Measurements from ENCODE around the gene NFIA. TPM values are rescaled to one million over a fixed set of nuclear protein-coding genes. Genes with fewer than 3 reads are reported as not detected.

NFIA gene
- total RNA-seq, 1 experiment from 2014 or later, result 12.7 TPM

DNA sequence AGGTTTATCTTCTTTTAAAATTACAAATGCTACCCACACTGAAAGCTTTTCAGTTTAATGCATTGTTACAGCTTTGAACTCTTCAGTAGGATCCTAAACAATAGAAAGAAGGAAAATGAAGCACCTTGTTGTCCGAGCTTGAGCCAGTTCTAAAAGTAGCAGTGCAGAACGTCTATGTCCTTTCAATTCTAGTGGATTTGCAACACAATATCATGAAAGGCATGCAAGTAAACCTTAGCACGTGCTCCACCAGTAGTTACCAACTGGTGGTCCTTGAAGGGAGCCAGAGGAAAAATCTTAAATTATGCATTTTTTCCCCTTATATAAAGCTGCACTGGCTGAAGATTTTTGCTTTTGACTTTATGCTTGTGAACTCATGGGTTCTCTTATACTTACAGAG, 208.2 kb downstream of the NFIA start:
- TF ChIP-seq, protein P1, sequence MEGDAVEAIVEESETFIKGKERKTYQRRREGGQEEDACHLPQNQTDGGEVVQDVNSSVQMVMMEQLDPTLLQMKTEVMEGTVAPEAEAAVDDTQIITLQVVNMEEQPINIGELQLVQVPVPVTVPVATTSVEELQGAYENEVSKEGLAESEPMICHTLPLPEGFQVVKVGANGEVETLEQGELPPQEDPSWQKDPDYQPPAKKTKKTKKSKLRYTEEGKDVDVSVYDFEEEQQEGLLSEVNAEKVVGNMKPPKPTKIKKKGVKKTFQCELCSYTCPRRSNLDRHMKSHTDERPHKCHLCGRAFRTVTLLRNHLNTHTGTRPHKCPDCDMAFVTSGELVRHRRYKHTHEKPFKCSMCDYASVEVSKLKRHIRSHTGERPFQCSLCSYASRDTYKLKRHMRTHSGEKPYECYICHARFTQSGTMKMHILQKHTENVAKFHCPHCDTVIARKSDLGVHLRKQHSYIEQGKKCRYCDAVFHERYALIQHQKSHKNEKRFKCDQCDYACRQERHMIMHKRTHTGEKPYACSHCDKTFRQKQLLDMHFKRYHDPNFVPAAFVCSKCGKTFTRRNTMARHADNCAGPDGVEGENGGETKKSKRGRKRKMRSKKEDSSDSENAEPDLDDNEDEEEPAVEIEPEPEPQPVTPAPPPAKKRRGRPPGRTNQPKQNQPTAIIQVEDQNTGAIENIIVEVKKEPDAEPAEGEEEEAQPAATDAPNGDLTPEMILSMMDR (conservative IDR thresholded peaks at IDR 0.05; ENCODE audit: low read depth, low read length), result no peak
- TF ChIP-seq EZH2phosphoT487 (IDR thresholded peaks at IDR 0.05; ENCODE audit: borderline replicate concordance, low read length), result no peak
- TF ChIP-seq EZH2 (IDR thresholded peaks at IDR 0.05; ENCODE audit: low read length, unreplicated experiment), result no peak
- no peaks in the 10 kb centered on the region for H3K9me3 ChIP-seq (ENCODE audit: low read length)
- no peak overlapping the region for H3K4me3 ChIP-seq (ENCODE audit: low read length)
- H3F3A ChIP-seq (ENCODE audit: low read length, unreplicated experiment), result no peaks in the 10 kb centered on the region
- no peaks in the 10 kb centered on the region for H3K27me3 ChIP-seq (ENCODE audit: low read length)
- no peaks in the 10 kb centered on the region for H3K36me3 ChIP-seq (ENCODE audit: low read depth, low read length)
- peaks cover 54% of the 10 kb centered on the region for H3K4me1 ChIP-seq (ENCODE audit: insufficient read depth, low read length)
- no peak for ATAC-seq
- intact Hi-C loops (cut with micrococcal nuclease), result no loop called here
- CTCF ChIA-PET, result no interaction called here
- no peaks in the 10 kb centered on the region for H4K20me1 ChIP-seq (ENCODE audit: low read length)
- no peak overlapping the region for H3K4me2 ChIP-seq (ENCODE audit: low read length)
- H3K9ac ChIP-seq (ENCODE audit: low read length), result no peak overlapping the region
- H3K9me2 ChIP-seq (replicated peaks; ENCODE audit: low read length), result no peaks in the 10 kb centered on the region
- H2AFZ ChIP-seq (ENCODE audit: low read length), result no peak overlapping the region
- no peak for DNase-seq
- no peaks in the 10 kb centered on the region for H3K79me2 ChIP-seq (ENCODE audit: low read length)
- POLR2A ChIA-PET (ENCODE audit: unreplicated experiment), result no interaction called here
- H3K27ac ChIP-seq (ENCODE audit: low read length), result no peak overlapping the region
- BruUV-seq (replicated peaks), result no TSS peak

DNA sequence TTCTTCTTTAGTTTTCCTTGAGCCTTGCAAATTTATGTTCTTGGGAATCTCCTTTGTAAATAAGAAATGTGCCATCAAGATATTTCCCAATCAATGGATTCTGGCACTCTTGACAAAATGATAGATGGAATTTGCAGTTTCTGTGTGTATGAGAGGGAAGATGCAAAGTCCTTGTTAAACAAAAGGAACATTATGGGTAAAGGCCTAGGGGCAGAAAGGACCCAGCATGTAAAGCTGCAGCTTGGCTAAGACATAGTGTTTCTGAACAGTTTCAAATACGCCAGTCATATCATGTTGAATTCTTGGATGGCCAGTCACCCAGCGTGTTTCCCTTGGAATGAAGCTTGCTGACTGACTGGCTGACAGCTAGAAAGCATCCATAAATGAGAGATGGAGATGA, 210.8 kb downstream of the NFIA start:
- H3K27me3 ChIP-seq (ENCODE audit: low read length), result no peaks in the 10 kb centered on the region
- no peaks in the 10 kb centered on the region for H4K20me1 ChIP-seq (ENCODE audit: low read length)
- H3K36me3 ChIP-seq (ENCODE audit: low read depth, low read length), result no peaks in the 10 kb centered on the region
- peak overlapping the region; percentile 80 for H3K27ac ChIP-seq (ENCODE audit: low read length)
- H3K9ac ChIP-seq (ENCODE audit: low read length), result peak overlapping the region; percentile 26; the same call in 1 of the 2 replicates
- no peaks in the 10 kb centered on the region for H3K9me3 ChIP-seq (ENCODE audit: low read length)
- peak overlapping the region; percentile 17 for H3K4me2 ChIP-seq (ENCODE audit: low read length)
- CTCF ChIA-PET, result no interaction called here
- TF ChIP-seq, protein P1 (conservative IDR thresholded peaks at IDR 0.05; ENCODE audit: low read depth, low read length), result no peak
- no peak for TF ChIP-seq EZH2phosphoT487 (IDR thresholded peaks at IDR 0.05; ENCODE audit: borderline replicate concordance, low read length)
- no peak for TF ChIP-seq EZH2 (IDR thresholded peaks at IDR 0.05; ENCODE audit: low read length, unreplicated experiment)
- POLR2A ChIA-PET (ENCODE audit: unreplicated experiment), result interaction anchor here (0.7 kb wide), 1 partner anchor 162 kb away, joined by 3 read pairs; no protein-coding TSS in a partner anchor
- no peaks in the 10 kb centered on the region for H3K9me2 ChIP-seq (replicated peaks; ENCODE audit: low read length)
- H2AFZ ChIP-seq (ENCODE audit: low read length), result no peak overlapping the region
- BruUV-seq (replicated peaks), result no TSS peak
- peaks cover 47% of the 10 kb centered on the region for H3K4me1 ChIP-seq (ENCODE audit: insufficient read depth, low read length)
- ATAC-seq (no peak), DNase-seq (peak; percentile 46)
- intact Hi-C loops (cut with micrococcal nuclease), result no loop called here
- H3K79me2 ChIP-seq (ENCODE audit: low read length), result no peaks in the 10 kb centered on the region
- no peaks in the 10 kb centered on the region for H3F3A ChIP-seq (ENCODE audit: low read length, unreplicated experiment)
- no peak overlapping the region for H3K4me3 ChIP-seq (ENCODE audit: low read length)

DNA sequence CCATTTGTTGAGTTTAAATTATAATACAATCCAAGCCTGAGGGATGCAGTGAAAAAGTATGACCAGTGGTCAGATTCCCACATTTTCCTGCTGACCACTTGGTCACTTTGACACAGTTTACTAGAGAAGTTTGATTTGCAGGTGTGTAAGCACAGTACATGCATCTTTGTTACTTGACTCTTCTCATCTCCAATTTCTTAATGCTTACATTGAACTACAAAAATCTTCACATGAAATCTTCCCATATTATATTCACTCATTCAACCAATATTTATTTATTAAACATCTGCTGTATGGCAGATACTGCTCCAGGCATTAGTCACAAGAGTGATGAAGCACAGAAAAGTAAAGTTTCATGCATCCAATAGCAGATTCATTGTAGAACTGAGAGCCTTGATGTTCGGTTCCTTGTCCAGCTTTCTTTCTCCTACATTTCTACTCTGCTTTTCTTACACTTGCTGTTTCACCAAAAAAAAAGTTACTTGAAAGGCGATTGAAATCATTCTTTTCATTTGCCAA, 211.7 kb downstream of the NFIA start:
- no peaks in the 10 kb centered on the region for H3F3A ChIP-seq (ENCODE audit: low read length, unreplicated experiment)
- no peaks in the 10 kb centered on the region for H3K27me3 ChIP-seq (ENCODE audit: low read length)
- H3K79me2 ChIP-seq (ENCODE audit: low read length), result no peaks in the 10 kb centered on the region
- peak overlapping the region; percentile 56 for H3K4me2 ChIP-seq (ENCODE audit: low read length)
- H2AFZ ChIP-seq (ENCODE audit: low read length), result no peak overlapping the region
- no peaks in the 10 kb centered on the region for H3K9me2 ChIP-seq (replicated peaks; ENCODE audit: low read length)
- peak overlapping the region; percentile 80 for H3K27ac ChIP-seq (ENCODE audit: low read length)
- no peaks in the 10 kb centered on the region for H3K36me3 ChIP-seq (ENCODE audit: low read depth, low read length)
- intact Hi-C loops (cut with micrococcal nuclease), result loop anchor here (1.0 kb wide), 1 partner anchor 29 kb away; no protein-coding TSS in a partner anchor
- no peaks in the 10 kb centered on the region for H3K9me3 ChIP-seq (ENCODE audit: low read length)
- peak overlapping the region; percentile 40; the same call in 1 of the 2 replicates for H3K9ac ChIP-seq (ENCODE audit: low read length)
- POLR2A ChIA-PET (ENCODE audit: unreplicated experiment), result no interaction called here
- CTCF ChIA-PET, result no interaction called here
- ATAC-seq (peak; percentile 83), DNase-seq (peak; percentile 80)
- TF ChIP-seq EZH2 (IDR thresholded peaks at IDR 0.05; ENCODE audit: low read length, unreplicated experiment), result no peak
- no peak for TF ChIP-seq EZH2phosphoT487 (IDR thresholded peaks at IDR 0.05; ENCODE audit: borderline replicate concordance, low read length)
- TF ChIP-seq, protein P1 (conservative IDR thresholded peaks at IDR 0.05; ENCODE audit: low read depth, low read length), result no peak
- peaks cover 42% of the 10 kb centered on the region for H3K4me1 ChIP-seq (ENCODE audit: insufficient read depth, low read length)
- BruUV-seq (replicated peaks), result no TSS peak
- H3K4me3 ChIP-seq (ENCODE audit: low read length), result no peak overlapping the region
- H4K20me1 ChIP-seq (ENCODE audit: low read length), result no peaks in the 10 kb centered on the region

Data from PC-3 (cell line).